Adrenal gland (tissue), 12 donors: ENCODE results near the gene EIF4G3. TPM values are rescaled to one million over a fixed set of nuclear protein-coding genes. Genes with fewer than 3 reads are reported as not detected.

Source experiments
- DNase-seq, 7 donors: peaks; one replicate each; pipeline ENCODE4 v3.0.0-alpha.2; 2019 to 2020
- H3K27ac ChIP-seq, 5 donors: fragments of 200-600 bp; sonication (generic) in 4 of 5; 1 replicate in 3 of 5; 2 replicates in 2 of 5; pipeline versions ENCODE4 v1.5.1 to v1.8.0; 2016 to 2020; ENCODE audit warnings: mild to moderate bottlenecking in 1 of 5
- H3K27me3 ChIP-seq: fragments of 200-600 bp; 2 replicates; pipeline ENCODE4 v1.8.0; 2021
- H3K36me3 ChIP-seq, 2 donors: fragments of 200-600 bp; replicated peaks in 1 of 2; 1 replicate in 1 of 2; 2 replicates in 1 of 2; pipeline versions ENCODE4 v1.5.1 to v1.8.0; 2018 to 2022
- H3K4me1 ChIP-seq, 2 donors: fragments of 200-600 bp; replicated peaks in 1 of 2; 1 replicate in 1 of 2; 2 replicates in 1 of 2; pipeline versions ENCODE4 v1.5.1 to v1.8.0; 2018 to 2021
- H3K4me3 ChIP-seq, 4 donors: fragments of 200-600 bp; sonication (generic) in 3 of 4; one replicate each; pipeline ENCODE4 v1.5.1; 2016 to 2018
- H3K9me3 ChIP-seq, 3 donors: fragments of 200-600 bp; sonication (generic) in 1 of 3; replicated peaks in 1 of 3; 1 replicate in 2 of 3; 2 replicates in 1 of 3; pipeline versions ENCODE4 v1.5.1 to v1.8.0; 2016 to 2021
- CTCF ChIP-seq, 6 experiments: fragments of 450-650 bp in 4 of 6; fragments of 200-600 bp in 2 of 6; sonication (generic) in 1 of 6; IDR thresholded peaks; 1 replicate in 5 of 6; 2 replicates in 1 of 6; pipeline versions ENCODE4 v1.5.1 to v1.8.0; 2016 to 2021; ENCODE audit warnings: antibody characterized with exemption in 6 of 6, mild to moderate bottlenecking in 2 of 6, moderate library complexity in 1 of 6
- POLR2A ChIP-seq, 2 donors: fragments of 450-650 bp; IDR thresholded peaks; one replicate each; pipeline ENCODE4 v1.6.1; 2017; ENCODE audit warnings: antibody characterized with exemption in 2 of 2, mild to moderate bottlenecking in 2 of 2, moderate library complexity in 1 of 2
- whole genome bisulfite sequencing, 4 donors: extraction: QIAGEN DNeasy Blood & Tissue Kit in 2 of 4; methylation state at CpG; one replicate each; pipeline versions ENCODE4 v1.1.5 to v1.1.7; 2013 to 2017; 5-methylcytosine and 5-hydroxymethylcytosine counted together
- intact Hi-C, 2 donors: fragments of 100-400 bp; cut with DNase I; formaldehyde crosslinking; loops; one replicate each; pipeline versions ENCODE4 v1.14.1 to v1.15.0; 2022 to 2023
- polyA plus RNA-seq, 3 donors: library from polyadenylated mRNA; stranded (reverse); fragments of 200-250 nt in 2 of 3; fragments of 350-450 nt in 1 of 3; fragmentation: Illumina TruSeq in 1 of 3; extraction: RNeasy Lipid Tissue Mini Kit (QIAGEN cat#74804) in 1 of 3; gene quantifications; one replicate each; pipeline ENCODE4 v1.2.3, GENCODE V29; 2013 to 2014
- total RNA-seq, 9 donors: library from RNA; depleted of rRNA in 4 of 9; stranded (reverse); fragments of >200 nt in 4 of 9; fragments of 120-200 nt in 1 of 9; fragmentation: NEBNext Ultra II Directional in 1 of 9; extraction: Animal tissue kit (Norgen Biotek cat#: 25700) in 1 of 9; gene quantifications; one replicate each; pipeline versions ENCODE4 v1.1.0 to v1.2.4, GENCODE V29; 2013 to 2023
- donor health status: healthy with polysubstance abuse.
- donor health status: Bipolar disorder and iron deficiency.
- donor health status: DM: yes; HTN: yes; CAD: no.
- donor health status: DM: no; HTN: no; CAD: no.
- donor health status: DM: no; HTN: no; CAD: no.
- donor health status: DM: yes; HTN: yes; CAD: no.

EIF4G3 gene
- total and polyA plus RNA-seq, 12 donors = 30.7 to 58.7 (median 51.6) TPM

- H3K27ac ChIP-seq = no peak overlapping the region
- H3K4me1 ChIP-seq = peaks cover 0 to 26% of the 10 kb centered on the region in 2 donors
- 90 to 95% (median 93%) methylated on average over 4 of the region's 4 CpGs for WGBS, 4 donors
- H3K27me3 ChIP-seq = no peaks in the 10 kb centered on the region
- H3K9me3 ChIP-seq = no peaks in the 10 kb centered on the region
- H3K4me3 ChIP-seq = no peak overlapping the region
- no peak for DNase-seq
- intact Hi-C loops = no loop called here
- no peaks in the 10 kb centered on the region for H3K36me3 ChIP-seq
- TF ChIP-seq POLR2A (IDR thresholded peaks at IDR 0.05) = no peak
- no peak for TF ChIP-seq CTCF (IDR thresholded peaks at IDR 0.05)
Measured at GRCh38 chr1:21121764-21122471, 54.8 kb downstream of the EIF4G3 start.

- intact Hi-C loops = no loop called here
- H3K36me3 ChIP-seq = no peaks in the 10 kb centered on the region
- DNase-seq = no peak
- 94 to 98% (median 97%) methylated on average over 6 of the region's 6 CpGs for WGBS, 4 donors
- no peaks in the 10 kb centered on the region for H3K27me3 ChIP-seq
- no peak overlapping the region for H3K4me3 ChIP-seq
- no peaks in the 10 kb centered on the region for H3K9me3 ChIP-seq
- TF ChIP-seq POLR2A (IDR thresholded peaks at IDR 0.05) (no peak), CTCF (IDR thresholded peaks at IDR 0.05) (no peak)
- H3K4me1 ChIP-seq = peaks cover 5 to 41% of the 10 kb centered on the region in 2 donors
- no peak overlapping the region for H3K27ac ChIP-seq
Measured at GRCh38 chr1:21118167-21118566, 58.5 kb downstream of the EIF4G3 start.

- TF ChIP-seq POLR2A (IDR thresholded peaks at IDR 0.05) = no peak
- no peak for TF ChIP-seq CTCF (IDR thresholded peaks at IDR 0.05)
- no peaks in the 10 kb centered on the region for H3K36me3 ChIP-seq
- H3K9me3 ChIP-seq = no peaks in the 10 kb centered on the region
- no peak overlapping the region for H3K27ac ChIP-seq
- intact Hi-C loops = no loop called here
- H3K4me1 ChIP-seq = peaks cover 5 to 41% of the 10 kb centered on the region in 2 donors
- WGBS, 4 donors = 61 to 78% (median 69%) methylated on average over 2 of the region's 2 CpGs
- no peak overlapping the region for H3K4me3 ChIP-seq
- no peaks in the 10 kb centered on the region for H3K27me3 ChIP-seq
- no peak for DNase-seq
Measured at GRCh38 chr1:21117597-21118001, 59.1 kb downstream of the EIF4G3 start.

GRCh38 chr1:21117159-21117558 is 59.5 kb downstream of the EIF4G3 start:
- H3K4me3 ChIP-seq = no peak overlapping the region
- no peak overlapping the region for H3K27ac ChIP-seq
- no peak for TF ChIP-seq POLR2A (IDR thresholded peaks at IDR 0.05)
- TF ChIP-seq CTCF (IDR thresholded peaks at IDR 0.05) = no peak
- no peaks in the 10 kb centered on the region for H3K36me3 ChIP-seq
- no peak for DNase-seq
- H3K9me3 ChIP-seq = no peaks in the 10 kb centered on the region
- H3K4me1 ChIP-seq = peaks cover 5 to 41% of the 10 kb centered on the region in 2 donors
- H3K27me3 ChIP-seq = no peaks in the 10 kb centered on the region
- intact Hi-C loops = no loop called here
- WGBS, 4 donors = 77 to 85% (median 81%) methylated on average over 1 of the region's 1 CpG
